NCI-H774 (cell line): ENCODE measurements around the gene IL4R.
"Not testable (repeated sequence)": the region's sequence is repeated elsewhere in the genome, so short reads cannot be mapped to it uniquely, and the experiment has no call there.

Experiments used
- DNase-seq: peaks from one replicate; lab custom pipeline; 2025; lab: John Stamatoyannopoulos, UW

The IL4R gene

DNA sequence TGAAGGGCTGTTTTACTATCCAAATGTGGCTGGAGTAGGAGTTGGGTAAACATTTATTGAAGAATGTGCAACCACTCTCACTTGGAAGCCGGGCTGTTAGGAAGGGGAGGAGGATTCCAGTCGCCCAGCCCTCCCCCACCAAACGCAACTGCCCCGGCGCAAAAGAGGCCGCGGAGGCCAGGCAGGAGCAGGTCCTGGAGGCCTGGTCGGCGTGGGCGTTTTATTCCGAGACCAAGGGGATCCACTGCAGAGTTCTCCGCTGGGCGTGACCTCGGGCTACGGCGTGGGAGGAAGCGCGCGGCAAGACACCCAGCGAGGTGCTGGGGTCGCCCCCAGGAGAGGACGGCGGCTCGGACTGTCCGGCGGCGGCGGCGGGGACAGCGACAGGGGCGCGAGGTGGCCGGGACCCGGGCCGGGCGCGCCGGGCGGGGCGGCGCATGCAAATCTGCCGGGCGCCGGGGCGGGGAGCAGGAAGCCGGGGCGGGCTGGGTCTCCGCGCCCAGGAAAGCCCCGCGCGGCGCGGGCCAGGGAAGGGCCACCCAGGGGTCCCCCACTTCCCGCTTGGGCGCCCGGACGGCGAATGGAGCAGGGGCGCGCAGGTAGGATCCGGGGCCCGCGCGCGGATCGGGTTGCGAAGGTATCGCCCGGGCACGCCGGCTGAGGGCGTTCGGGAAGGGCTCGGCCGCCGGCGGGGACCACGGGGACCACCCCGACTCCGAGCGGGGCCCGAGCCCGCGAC is at the start of gene IL4R:
TSS of gene IL4R (plus strand) at position 553 of the 739 bp plus-strand sequence. CDS start 26,230 bp downstream, outside the sequence.
- no peak for DNase-seq

DNA sequence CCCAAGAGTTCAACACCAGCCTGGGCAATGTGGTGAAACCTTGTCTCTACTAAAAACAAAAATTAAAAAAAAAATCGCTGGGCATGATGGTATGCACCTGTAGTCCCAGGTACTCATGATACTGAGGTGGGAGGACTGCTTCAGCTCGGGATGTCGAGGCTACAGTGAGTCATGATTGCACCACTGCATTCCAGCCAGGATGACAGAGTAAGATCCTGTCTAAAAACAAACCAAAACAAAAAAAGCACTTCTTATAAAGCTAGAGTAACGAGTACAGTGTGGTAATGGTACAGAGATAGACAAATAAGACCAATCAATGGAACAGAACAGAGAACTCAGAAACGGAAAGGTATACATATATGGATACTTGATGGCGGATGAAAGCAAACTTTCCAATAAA is 49.6 kb upstream of the IL4R start:
- DNase-seq = no peak

DNA sequence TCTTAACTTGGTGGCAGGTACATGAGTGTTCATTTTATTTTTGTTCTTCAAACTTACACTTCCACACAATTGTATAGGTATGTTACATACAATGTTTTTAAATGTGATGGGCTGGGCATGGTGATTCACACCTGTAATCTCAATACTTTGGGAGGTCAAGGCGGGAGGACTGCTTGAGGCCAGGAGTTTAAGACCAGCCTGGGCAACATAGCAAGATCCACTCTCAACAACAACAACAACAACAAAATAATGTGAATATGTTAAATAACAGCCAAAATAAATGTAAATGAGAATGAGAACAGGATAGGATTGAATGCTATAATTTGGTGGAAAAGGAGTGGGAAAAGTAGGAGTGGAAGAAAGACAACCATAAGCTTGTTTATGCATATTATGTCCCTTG is 47.8 kb upstream of the IL4R start:
- no peak for DNase-seq

DNA sequence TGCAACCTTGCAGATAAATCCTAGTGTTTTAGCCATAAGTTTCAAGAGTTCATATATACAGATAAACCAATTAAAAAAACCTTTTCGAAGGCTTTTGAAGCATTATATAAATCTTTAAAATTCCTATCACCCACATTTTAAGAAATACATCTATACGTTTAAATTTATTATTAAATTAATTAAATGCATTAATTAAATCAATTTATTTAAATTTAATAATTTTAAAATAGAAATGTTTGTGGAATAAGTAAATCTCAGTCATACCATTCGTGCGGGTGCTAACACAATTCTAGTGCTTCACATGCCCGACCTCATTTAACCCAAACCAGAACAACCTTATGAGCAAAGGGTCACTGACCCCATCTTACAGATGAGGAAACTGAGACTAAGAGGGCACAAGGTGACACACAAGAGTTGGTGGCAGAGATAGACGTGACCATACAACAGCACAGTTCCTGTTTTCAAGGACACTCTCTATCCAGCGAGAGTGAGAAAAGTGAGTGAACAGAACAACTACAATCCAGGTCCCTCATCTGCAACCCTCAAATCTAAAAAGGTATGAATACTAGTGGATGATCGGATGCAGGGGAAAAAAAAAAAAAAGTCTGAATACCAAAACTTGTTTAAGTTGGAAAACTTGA is 46.6 kb upstream of the IL4R start:
- no peak for DNase-seq

DNA sequence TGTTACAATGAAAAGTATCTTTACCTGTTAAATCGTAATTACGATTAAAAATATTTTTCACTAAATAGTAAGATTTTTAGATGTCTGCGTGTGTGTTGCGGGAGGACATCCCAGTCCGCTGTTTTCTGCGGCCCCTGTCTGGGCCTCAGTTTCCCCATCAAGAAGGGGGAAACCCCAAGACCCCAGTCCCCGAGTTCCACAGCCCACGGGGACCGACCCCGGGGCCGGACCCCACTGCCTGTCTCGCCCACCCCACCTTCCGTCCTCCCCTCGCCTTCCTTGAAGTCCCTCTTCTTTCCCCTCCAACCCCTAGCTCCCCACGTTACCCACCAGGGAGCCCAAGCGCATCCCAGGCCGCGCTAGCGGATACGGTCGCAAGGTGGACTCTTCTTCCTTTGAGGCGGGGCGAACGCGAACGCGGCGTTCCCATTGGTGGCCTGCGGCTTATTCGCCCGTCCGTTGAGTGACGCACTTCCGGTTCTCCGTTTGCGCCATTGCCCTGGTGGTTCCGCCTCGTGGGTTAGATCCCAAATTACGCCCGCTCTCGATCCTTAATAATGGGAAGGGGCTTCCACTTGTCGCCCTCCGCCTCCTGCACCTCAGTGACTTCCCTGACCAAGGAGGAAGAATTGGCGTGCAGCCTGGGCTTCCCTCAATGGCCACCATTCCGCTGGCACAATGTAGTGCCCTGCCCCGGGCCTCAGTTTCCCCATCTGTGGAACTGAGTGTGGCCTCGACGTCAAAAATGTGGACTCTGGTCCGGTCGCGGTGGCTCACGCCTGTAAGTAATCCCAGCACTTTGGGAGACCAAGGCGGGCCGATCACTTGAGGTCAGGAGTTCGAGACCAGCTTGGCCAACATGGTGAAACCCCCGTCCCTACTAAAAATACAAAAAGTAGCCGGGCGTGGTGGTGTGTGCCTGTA is 45.1 kb upstream of the IL4R start, which contains the start of gene NSMCE1:
TSS of gene NSMCE1 (minus strand) at position 397 of the 924 bp plus-strand sequence. CDS start 11,202 bp downstream, outside the sequence.
- peak; percentile 94 for DNase-seq

DNA sequence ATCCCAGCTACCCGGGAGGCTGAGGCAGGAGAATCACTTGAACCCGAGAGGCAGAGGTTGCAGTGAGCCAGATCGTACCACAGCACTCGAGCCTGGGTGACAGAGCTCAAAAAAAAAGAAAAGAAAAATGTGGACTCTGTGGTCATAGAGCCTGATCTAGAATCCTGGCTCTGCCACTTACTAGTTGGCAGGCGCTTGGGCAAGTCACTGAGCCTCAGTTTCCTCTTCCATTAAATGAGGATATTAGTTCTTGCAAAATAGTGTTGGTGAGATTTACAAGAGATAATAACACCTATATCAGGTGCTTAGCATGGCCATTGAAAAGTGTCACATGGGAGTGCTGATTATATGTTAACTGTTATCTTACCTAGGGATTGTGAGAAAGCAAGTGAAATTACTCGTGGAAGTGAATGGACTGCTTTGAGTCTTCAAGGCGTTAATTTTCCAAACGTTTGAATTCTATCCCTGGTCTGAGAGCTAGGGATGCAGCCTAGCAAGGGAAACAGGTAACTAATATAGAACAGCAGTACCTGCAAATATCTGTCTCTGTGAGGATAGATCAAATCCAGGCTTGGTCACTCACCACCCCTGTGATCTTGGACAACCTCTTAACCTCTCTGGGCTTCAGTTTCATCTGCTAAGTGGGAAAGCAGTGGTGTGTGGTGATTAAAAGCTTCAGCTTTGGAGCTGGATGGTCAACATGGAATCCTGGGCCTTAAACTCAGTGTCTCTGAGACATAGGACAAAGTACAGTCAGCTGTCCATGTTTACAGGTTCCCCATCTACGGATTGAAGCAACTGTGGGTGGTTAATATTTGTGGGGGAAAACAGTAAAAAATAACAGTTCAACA is 44.2 kb upstream of the IL4R start:
- DNase-seq = no peak

DNA sequence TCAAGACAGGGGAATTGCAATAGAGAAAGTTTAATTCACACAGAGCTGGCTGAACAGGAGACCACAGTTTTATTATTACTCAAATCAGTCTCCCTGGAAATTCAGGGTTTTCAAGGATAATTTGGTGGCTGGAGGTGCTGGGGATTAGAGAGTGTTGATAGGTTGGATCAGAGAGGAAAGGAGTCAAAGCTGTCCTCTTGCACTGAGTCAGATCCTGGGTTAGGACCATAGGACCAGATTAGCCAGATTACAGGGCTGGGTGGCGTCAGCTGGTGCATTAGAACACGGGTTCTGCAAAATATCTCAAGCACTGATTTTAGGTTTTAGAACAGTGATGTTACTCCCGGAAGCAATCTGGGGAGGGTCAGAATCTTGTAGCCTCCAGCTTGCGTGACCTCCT is 43.4 kb upstream of the IL4R start:
- DNase-seq = no peak

DNA sequence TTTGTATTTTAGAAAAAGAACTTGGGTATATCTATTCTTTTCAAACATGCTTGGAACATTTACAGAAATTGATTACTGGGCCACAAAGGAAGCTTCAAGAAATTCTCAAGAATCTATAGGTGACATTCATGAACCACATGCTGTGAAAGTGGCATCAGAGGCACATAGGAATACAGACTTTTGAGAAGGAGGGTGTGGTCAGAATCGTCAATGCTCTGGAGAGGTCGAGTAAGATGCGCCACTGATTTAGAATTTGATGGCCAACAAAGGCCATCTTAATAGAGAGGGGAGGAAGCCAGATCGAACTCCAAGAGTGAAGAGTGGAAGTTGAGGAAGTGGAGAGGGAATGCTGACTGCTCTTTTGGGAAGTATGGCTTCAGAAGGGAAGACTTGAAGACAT is 41.7 kb upstream of the IL4R start:
- DNase-seq = no peak

DNA sequence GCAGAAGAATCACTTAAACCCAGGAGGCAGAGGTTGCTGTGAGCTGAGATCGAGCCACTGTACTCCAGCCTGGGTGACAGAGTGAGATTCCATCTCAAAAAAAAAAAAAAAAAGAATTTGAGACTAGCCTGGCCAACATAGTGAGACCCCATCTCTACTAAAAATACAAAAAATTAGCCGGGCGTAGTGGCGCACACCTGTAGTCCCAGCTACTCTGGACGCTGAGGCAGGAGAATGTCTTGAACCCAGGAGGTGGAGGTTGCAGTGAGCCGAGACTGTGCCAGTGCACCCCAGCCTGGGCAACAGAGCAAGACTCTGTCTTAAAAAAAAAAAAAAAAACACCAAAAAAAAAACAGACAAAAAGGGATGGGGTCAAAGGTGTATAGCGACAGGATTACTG is 41.1 kb upstream of the IL4R start:
- DNase-seq = not testable (repeated sequence)

DNA sequence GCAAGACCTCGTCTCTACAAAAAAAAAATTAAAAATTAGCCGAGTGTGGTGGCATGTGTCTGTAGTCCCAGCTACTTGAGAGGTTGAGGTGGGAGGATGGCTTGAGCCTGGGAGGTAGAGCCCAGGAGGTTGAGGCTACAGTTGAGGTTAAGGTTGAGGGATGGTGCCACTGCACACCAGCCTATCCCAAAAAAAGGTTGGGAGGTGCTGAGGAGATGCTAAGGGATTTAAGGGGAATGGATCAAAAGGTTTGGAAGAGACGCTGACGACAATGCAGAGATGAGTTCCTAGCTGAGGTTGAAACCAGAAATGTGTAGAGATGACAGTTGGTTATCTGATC is 40.5 kb upstream of the IL4R start:
- no peak for DNase-seq

DNA sequence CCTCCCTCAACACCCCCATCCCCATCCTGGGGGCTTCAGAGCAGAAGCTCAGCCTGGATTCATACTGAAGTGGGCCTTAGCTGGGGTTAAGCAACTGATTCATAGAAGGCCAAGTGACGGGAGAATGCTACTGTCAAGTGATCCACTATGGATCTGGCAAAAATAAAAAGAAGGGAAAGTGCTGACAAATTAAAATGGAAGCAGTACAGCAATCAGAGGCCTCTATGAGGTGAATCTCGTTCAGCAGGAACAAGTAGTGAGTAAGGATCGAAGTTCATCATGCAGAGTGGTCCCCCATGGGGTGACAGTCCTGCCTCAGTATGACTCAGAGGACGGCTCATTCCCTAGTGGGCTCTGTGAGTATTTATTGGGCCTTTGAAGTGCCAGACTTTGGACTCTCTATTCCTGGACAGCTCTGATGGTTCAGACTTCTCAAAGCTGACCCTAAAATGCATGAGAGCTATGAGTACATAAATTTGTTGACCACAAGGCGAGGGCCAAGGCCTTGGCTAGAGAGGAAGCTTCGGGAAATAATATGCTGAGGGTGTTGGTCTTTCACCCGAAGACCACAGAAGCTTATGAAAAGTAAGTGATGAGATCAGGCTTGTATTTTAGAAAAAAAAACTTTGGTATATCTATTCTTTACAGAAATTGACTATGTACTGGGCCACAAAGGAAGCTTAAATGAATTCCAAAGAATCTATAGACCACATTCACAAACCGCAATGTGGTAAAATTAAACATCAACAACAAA is 39.9 kb upstream of the IL4R start:
- DNase-seq = no peak

DNA sequence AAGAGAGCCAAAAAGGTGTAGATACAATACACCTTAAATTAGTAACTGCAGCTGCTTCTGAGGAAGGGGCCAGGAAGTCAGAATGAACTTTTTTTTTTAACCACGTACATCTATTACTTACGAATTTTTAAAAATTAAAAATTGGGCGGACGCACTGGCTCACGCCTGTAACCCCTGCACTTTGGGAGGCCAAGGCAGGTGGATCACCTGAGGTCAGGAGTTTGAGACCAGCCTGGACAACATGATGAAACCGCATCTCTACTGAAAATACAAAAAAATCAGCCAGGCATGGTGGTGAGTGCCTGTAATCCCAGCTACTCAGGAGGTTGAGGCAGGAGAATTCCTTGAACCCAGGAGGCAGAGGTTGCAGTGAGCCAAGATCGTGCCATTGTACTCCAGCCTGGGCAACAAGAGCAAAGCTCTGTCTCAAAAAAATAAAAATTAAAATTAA is 39.3 kb upstream of the IL4R start:
- DNase-seq = not testable (repeated sequence)

DNA sequence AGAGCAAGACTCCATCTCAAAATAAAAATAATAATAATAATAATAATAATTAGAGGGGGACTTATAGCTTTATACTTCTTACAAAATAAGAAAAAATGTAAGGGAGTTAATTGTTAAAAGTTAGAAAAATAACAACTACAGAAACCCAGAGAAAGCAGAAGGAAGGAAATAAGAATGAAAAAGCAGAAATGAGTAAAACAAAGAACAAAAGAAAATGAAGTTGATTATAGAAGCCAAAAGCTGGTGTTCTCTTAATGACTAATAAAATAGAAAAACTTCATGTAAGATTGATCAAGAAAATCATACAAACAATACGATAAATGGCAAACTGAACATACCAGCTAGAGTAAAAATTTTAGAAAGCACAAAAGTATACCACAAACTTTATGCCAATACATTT is 38.4 kb upstream of the IL4R start:
- no peak for DNase-seq

DNA sequence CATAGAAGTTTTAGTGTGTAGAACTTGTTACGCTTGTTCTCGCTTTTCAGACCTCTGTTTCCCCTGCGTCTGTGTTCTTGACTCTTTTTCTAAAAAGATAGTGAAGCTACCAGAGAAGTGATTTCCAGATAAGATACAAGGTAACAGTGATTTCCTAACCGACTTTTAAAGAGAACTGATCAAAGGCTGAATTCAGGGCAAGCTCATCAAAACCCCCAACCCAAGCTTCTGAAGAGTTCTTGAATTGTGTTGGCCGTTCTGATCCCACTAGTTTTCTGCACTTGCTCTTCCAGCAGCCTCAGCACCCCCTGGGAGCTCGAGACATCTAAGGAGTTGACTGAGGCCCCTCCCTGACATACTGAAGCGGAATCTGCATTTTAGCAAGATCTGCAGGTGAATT is 32.5 kb upstream of the IL4R start:
- DNase-seq = no peak

DNA sequence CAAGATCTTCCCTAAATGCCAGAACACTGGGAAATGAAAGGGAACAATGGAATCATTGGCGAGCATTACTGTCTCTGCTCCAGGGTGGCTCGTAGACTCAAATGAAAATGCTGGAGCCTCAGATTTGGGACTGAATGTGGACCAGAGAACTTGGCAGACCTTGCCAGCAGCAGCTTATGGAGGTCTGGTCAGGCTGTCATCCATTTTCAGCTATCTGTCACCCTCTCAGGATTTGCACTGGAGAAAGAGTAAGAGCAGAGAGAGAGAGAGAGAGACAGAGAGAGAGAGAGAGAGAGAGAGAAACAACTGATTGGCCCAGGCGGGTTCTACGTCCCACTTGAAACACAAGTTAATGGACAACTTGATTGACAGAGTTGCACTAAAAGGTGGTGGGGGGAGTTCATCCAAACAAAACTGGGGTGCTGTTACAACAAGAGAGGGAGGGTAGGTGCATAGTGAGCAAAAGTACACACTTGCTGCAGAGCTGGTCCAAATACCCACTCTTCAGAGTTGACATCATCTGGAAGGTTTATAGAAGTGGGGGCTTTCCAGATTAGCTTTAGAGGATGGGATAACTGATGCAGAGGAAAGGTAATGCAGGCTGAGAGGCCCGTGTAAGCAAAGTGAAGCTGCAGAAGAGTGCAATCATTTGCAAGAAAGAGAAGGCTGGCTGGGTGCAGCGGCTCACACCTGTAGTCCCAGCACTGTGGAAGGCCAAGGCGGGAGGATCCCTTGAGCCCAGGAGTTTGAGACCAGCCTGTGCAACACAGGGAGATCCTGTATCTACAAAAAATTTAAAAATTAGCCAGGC is 28.7 kb upstream of the IL4R start:
- no peak for DNase-seq

DNA sequence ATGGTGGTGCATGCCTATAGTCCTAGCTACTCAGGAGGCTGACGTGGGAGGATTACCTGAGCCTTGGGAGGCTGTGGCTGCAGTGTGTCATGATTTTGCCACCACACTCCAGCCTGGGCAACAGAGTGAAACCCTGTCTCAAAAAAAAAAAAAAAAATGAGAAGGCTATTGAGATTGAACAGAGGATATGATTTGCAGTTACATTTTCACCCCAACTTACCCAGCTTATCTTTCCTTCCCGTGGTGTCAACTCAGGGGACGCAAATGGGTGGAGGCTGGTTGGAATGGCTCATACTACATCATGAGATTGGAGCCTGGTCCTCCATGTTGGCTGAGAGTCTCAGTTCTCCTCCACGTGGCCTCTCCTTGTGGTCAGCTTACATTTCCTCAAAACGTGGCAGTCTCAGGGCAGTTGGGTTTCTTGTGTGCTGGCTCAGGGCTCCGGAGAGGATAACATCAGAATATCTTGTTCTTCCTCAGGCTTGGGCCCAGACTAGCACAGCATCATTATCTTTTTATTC is 28.0 kb upstream of the IL4R start:
- no peak for DNase-seq

DNA sequence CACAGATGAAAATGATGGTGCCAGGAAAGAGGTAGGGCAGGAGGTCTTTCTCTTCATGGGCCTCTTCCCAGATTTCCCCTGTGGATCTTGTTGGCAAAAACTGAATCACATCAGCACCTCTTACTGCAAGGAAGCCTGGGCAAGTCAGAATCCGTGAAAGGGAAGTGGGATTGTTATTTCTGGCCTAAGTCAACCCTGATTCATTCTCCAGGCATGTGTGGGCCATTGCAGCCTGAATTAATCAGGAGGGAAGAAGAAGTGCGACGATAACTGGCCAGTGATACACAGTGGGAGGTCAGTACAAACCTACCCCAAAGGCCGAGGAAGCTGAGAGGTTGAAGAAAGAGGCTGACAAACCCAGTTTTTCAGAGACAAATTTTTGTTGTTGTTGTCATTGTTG is 27.3 kb upstream of the IL4R start:
- no peak for DNase-seq

DNA sequence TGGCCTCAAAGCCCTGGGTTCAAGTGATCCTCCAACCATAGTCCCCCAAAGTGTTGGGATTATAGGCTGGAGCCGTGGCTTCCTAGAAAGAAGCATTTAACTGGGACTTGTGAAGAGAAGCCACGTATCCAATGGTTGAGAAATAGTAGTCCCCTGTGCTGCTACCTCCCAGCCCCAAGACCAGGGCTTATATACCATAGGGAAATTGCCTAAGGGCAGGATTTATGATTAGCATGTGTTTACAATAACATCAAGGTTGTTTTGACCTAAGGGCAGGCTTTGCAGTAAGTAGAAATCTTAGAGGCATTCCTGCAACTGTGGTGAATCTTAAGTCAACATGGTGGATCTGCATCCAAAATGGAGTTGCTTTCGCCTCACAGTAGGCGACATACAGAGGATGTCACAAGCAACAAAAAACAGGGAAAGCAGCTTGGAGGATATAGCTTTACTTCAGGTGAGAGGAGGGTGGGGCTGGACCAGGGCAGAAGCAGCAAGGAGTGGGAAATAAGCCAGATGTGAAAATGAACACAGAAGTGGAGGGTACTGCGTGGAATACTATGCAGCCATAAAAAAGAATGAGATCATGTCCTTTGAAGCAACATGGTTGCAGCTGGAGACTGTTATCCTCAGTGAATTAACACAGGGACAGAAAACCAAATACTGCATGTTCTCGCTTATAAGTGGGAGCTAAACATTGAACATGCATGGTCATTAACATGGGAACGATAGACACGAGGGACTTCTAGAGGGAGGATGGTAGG is 26.5 kb upstream of the IL4R start:
- DNase-seq = no peak

DNA sequence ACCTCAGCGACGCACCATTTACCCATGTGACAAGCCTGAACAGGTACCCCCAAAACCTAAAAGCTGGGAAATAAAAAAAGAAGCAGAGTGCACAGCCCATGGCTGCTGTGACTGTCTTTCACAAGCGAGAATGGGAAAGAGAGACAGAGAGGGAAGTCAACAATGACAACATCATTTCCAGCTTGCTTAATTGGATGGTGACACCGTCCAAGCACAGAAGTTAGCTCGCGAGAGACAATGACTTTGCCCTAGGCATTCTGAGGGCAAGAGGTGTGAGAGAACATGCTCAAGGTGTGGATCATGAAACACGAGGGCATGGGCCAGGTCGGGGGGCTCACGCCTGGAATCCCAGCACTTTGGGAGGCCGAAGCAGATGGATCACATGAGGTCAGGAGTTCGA is 25.9 kb upstream of the IL4R start:
- DNase-seq = no peak
